ENCODE results near the gene FAM193A.

Gene FAM193A

GRCh38 chr4:2754848-2755819, 218.7 kb downstream of the FAM193A start:
- TF ChIP-seq CTCF (conservative IDR thresholded peaks at IDR 0.05; ENCODE audit: low read depth): no peak

DNA sequence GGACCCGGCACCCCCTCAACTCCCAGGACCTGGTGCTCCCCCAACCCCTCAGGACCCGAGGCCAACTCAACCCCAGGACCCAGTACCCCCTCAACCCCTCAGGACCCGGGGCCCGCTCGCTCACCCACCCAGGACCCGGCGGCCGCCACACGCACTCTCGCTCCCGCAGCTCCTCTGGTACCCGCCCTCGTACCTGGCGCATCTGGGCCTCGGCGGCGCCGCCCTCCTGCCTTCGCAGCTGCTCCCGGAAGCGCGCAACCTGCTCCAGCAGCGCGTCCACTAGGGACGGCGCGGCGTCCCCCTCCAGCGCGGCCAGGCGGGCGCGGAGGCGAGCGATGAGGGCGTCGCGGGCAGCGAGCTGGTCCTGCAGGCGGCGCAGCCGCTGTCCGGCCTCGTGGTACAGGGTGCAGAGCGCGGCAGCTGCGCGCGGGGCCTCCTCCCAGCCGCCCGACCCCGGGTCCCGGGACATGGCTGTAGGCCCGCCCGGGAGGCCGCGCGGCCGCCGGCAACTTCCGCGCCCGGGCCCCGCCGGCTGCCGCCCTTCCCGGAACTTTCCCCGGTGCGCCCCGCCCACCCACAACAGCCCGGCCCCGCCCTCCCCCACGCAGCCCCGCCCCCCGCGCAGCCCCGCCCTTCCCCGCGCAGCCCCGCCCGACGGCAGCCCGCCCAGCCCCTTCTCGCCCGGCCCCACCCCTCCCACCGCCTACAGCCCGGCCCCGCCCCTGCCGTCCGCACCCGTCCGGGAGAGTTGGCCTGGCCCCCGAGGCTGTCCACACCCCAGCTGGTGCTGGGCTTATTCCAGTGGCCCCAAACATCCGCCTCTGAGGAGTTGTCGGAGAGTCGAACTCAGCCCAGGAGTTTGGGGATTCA, 219.6 kb downstream of the FAM193A start, which contains the start of gene TNIP2:
Gene TNIP2, minus strand, starts transcription at position 516 of the 870 bp plus-strand sequence. Its CDS starts 47 bp downstream, at position 469.
- TF ChIP-seq CTCF (conservative IDR thresholded peaks at IDR 0.05; ENCODE audit: low read depth): 0 out of 2 replicates have a peak, but pooled peaks have one; percentile 12
- CTCF ChIA-PET: no interaction called here
- POLR2A ChIA-PET (ENCODE audit: low non-redundant PET): no interaction called here
- peak; percentile 92 for DNase-seq (ENCODE audit: low spot score)
- H3K27ac ChIP-seq: peak within 1 kb of the TSS; percentile 85

More at GRCh38 chr4:2754848-2755819, 218.7 kb downstream of the FAM193A start:
- H3K27ac ChIP-seq: peak overlapping the region; percentile 85
- DNase-seq (ENCODE audit: low spot score): no peak
- CTCF ChIA-PET: no interaction called here
- POLR2A ChIA-PET (ENCODE audit: low non-redundant PET): no interaction called here

DNA sequence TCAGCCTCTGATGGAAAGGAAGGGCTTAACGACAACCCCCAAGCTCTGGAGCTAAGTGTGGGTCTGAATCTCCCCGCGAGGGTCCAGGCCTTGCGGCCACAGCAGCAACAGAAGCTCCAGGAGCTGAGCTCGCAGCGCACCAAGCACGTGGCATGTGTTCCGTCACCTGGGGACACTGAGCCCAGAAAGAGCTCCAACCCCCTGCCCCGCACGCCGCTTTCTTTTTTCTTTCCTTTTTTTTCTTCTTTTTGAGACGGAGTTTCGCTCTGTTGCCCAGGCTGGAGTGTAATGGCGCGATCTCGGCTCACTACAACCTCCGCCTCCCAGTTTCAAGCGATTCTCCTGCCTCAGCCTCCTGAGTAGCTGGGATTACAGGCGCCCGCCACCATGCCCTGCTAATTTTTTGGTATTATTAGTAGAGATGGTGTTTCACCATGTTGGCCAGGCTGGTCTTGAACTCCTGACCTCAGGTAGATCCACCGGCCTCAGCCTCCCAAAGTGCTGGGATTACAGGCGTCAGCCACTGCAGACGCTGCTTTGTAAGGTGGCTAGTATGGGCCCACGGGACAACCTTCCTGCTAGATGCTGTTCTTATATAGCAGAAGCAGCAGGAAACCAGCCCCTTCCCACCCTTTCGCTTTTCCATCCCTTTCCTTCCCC, 220.4 kb downstream of the FAM193A start:
- TF ChIP-seq CTCF (conservative IDR thresholded peaks at IDR 0.05; ENCODE audit: low read depth): no peak
- POLR2A ChIA-PET (ENCODE audit: low non-redundant PET): no interaction called here
- CTCF ChIA-PET: interaction anchor here (0.5 kb wide), 1 partner anchor 99 kb away, joined by 4 read pairs; no protein-coding TSS in a partner anchor
- H3K27ac ChIP-seq: peak overlapping the region; percentile 85
- no peak for DNase-seq (ENCODE audit: low spot score)

DNA sequence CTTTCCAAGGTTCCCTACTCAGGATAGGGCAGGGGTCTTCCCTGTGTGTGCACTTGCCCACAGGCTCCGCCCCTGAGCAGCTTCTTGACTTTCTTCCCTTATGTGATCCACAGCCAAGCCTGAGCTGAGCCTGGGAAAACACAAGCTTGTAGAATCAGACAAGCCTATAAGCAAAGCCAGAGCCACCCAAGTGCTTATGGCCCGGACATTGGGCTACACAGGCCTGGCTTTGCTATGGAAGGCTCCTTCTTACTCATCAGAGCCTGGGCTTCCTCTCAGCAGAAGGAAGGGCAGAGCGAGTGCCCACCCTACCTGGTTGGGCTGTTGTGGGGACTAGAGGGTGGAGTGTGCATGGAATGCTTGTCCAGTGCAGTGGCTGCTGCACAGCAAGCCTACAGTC, 221.0 kb downstream of the FAM193A start:
- DNase-seq (ENCODE audit: low spot score): no peak
- ChIA-PET CTCF (no interaction called here), POLR2A (ENCODE audit: low non-redundant PET) (no interaction called here)
- H3K27ac ChIP-seq: peak overlapping the region; percentile 85
- no peak for TF ChIP-seq CTCF (conservative IDR thresholded peaks at IDR 0.05; ENCODE audit: low read depth)

DNA sequence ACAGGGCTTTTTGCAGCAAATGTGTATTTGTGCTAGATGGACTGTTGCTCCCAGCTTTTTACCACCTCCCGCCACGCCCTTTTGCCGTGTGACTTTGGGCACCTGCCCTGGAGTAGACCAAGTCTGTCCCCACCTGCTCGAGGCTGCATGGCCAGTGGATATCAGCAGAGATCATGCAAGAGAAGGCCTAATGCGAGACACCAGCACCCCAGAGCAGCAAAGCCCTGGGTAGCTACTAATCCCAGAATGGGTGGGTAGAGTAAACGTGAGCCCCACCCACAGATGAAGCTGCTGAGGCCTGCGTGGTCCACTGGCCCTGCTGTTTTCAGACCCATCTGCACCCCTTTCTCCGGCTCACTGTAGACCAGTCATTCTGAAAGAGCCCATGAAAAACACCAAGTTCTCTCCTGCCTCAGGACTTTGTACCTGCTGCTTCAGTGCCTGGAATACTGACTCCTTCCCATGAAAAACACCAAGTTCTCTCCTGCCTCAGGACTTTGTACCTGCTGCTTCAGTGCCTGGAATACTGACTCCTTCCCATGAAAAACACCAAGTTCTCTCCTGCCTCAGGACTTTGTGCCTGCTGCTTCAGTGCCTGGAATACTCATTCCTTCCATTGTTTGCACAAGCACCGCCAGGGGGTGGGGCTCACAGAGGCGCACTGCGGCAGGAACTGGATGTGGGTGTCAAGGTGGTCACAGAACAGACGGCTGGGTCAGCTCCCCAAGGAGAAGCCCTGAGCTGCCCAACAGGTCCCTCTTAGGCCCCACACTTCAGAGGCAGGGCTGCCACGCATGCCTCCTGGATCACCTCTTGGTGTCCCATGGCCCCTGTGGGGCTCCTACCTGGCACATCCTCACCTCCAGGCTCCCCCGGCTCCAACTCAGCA, 224.8 kb downstream of the FAM193A start:
- POLR2A ChIA-PET (ENCODE audit: low non-redundant PET): no interaction called here

More for the DNA sequence above, 224.8 kb downstream of the FAM193A start:
- CTCF ChIA-PET: no interaction called here
- H3K27ac ChIP-seq: peak overlapping the region; percentile 35
- TF ChIP-seq CTCF (conservative IDR thresholded peaks at IDR 0.05; ENCODE audit: low read depth): no peak
- DNase-seq (ENCODE audit: low spot score): no peak
